Stimulated activated CD4-positive, alpha-beta T cell treated with anti-CD3 and anti-CD28 coated beads, Interleukin-12 subunit alpha, Interleukin-12 subunit beta, amount 100 ng/mL, for 4 hours (primary cell): ENCODE data around the gene FOXN1.
"Not testable (repeated sequence)": the region's sequence is repeated elsewhere in the genome, so short reads cannot be mapped to it uniquely, and the experiment has no call there.

Source experiments
- DNase-seq: peaks from one replicate; pipeline ENCODE4 v3.0.0-alpha.2; 2020

The FOXN1 gene

GRCh38 chr17:28501421-28502284 is 4.5 kb upstream of the FOXN1 start:
- no peak for DNase-seq

DNA sequence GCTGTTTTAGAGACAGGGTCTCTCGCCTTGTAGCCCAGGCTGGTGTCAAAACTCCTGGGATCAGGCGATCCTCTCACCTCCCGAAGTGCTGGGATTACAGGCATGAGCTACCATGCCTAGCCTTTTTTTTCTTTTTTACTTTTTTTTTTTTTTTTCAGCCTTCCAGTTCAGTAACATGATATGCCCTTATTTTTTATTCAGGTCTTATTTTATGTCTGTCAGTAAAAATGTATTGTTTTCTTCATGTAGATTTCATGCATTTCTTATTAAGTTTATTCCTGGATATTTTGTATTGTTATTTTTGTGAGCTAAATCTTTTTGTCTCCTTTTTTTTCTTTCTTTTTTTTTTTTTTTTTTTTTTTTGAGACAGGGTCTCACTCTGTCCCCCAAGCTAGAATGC is 2.7 kb upstream of the FOXN1 start:
- no peak for DNase-seq

DNA sequence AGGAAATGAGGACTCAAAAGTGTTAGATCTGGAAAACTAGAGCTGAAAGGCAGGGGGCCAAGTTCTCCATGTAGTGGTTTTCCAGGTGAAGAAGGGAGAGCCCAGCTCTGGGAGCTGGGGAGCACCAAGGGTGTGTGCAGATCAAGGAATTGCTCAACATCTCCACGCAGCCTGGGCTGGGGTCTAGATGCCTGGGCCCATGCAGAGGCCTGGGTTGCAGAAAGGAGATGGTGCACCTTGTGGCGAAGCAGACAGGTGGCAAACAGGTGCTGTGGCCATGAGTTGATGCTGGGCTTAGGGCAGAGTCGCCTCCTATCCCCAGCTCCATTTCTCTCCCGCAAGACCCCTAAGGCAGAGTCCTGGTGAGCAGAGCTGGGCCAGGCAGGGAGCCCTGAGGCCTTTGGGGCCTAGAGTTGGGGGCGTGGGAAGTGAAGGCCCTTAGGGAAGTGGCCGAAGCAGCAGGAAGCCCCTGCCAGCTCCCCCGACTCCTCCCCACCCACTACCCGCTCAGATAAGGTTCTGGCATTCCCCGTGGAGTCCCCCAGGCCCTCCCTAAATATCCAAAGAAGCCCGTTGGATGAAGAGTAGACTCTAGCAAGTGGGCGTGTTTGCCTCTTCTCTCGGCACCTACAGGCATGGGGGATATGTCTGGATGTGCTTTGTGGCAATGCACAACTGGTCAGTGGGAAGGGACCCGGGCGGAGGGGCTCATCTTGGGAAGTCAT is 777 bp downstream of the FOXN1 start:
- no peak for DNase-seq

DNA sequence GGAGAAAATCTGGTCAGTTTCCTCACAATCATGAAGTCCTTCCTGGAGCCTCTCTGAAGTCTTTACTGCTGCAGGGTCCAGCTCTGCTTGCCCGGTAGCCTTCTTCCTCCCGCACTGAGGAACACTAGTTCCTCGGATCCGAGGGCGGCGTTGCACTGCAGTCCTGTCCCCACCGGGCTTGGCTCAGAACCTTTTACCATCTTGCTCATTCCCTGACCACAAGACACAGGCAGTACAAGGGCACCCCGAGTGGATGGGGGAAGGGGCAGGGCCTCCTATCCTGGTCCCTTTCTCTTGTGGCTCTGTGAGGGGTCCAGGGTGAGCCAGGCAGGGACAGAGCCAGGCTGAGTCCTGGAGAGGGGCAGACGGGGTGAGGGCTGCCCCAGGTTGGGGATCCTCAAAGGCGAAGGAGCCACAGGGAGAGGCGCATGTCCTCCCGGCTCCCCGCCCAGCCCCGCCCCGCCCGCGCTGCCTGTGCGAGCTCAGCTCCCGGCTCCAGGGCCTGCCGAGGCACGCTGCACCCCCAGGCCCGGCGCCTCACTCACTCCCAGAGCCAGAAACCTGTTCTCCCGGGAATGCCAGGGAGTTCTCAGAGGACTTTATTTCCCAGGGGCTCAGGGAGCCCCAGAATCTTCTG is 1.5 kb downstream of the FOXN1 start:
- no peak for DNase-seq

DNA sequence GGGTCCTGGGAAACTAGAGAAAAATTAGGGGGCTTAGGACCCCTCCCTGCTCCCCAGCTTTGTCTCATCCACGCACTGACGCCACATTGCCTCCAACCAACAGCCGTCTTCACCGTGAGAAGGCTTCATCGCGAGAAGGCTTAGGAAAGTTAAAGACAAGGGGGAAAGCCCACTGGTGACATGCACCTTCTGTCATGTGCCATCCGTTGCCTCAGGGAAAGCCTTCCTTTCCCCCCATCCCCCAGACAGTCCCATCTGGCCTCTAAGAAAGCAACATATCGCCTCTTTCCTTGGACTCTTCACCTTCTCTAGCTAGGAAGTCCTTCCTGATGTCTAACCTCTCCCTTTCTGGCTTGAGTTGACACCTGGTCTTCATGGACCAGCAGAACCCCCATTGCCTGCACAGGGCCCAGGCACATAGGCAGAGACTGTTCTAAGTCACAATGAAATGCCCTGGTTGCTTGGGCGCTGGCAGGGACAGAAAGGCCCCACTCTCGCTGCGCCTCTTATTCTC is 2.1 kb downstream of the FOXN1 start:
- DNase-seq, result no peak

DNA sequence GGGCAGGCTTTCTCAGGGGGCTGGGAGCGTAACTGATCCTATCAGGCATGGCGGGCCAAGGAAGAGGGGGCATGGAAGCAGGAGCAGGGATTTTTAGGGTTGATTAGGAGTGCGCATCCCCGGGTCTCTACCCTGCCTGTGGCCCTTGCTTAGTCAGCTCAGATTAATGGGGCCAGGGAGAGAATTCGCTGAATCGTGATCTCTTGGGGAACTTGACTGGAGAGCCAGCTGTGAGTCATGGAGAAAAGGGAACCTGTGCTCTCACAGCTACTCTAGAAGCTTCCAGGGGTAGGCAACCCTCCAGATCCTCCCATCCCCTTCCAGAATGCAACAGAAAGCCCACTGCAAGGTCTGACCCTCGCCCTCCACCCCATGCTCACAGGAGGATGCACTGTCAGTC is 3.6 kb downstream of the FOXN1 start:
- no peak for DNase-seq

DNA sequence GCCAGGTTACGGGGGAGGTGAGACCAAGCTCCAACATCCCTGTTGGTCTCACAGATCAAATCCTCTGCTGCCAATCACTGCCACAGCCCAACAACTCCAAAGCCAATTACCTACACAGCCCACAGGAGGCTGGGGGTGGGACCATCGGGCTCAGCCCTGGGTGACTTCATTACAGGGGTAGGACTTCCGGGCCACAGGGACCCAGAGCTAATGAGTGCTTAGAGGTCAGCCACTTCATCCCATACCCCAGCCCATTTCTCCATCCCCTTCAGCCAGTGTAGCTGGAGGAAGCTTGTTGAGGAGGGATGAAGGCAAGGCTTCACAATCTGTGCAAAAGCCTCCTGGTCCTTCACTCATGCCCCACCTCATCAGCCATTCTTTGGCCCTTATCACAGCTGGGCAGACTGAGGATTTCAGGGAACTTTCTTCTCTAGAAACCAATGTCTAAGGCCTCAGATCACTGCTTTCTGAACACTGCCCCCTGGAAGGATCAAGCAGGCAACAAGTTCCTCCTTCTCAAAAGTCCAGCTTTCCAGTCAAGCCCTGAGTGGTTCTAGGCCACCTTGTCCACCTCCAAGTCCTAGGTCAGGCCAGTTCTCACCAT is 5.8 kb downstream of the FOXN1 start:
- DNase-seq, result no peak

DNA sequence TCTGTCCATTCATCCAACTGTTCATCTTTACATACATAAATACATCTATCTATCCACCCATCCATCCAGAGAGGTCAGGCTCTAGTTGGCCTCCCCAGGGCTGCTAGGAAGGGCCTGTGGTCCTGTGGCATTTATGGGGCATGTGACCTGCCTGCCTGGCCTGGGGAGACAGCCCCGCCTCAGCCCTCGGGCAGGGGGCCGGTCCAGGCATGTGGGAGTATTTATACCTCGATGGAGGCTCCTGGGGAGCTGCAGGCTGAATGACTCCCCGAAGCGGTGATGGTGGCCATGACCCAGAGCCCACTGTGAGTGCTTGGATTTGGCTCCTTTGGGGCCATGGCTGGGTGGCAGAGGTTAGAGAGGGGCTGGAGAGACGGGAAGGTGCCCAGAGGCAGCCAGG is 7.3 kb downstream of the FOXN1 start:
- no peak for DNase-seq

DNA sequence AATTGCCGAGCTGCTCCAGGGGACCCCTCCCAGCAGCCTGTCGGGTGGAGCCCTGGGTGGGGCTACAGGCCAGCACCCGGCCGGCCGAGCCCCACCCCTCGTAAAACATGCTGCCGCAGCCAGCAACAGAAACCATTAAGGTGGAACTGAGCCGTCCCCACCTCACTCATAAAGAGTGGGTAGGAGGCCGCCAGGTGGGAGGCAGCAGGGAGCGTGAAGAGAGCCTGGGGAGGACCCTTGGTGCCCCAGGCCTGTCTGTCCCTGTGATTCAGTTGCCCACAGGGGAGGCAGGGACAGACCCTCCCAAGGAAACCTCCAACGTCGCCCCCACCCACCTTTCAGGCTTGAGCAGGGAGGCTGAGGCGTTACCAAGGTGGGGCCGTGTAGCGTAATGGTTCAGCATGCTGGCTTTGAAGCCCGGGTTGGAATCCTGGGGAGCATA is 8.4 kb downstream of the FOXN1 start:
- no peak for DNase-seq

DNA sequence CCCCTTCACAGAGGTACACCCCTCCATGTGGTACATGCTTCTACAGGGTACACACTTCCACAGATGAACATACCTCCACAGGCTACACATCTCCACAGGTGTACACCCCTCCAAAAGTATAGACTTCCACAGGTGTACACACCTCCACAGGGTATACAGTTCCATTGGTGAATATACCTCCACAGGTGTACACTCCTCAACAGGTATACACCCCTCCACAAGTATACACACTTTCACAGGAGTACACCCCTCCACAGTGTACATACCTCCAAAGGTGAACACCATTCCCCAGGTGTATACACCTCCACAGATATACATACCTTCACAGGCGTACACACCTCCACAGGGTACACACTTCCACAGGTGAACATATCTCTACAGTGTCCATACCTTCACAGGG is 9.4 kb downstream of the FOXN1 start:
- no peak for DNase-seq

- DNase-seq, result no peak
Measured at GRCh38 chr17:28518132-28518531, 12.0 kb downstream of the FOXN1 start.

DNA sequence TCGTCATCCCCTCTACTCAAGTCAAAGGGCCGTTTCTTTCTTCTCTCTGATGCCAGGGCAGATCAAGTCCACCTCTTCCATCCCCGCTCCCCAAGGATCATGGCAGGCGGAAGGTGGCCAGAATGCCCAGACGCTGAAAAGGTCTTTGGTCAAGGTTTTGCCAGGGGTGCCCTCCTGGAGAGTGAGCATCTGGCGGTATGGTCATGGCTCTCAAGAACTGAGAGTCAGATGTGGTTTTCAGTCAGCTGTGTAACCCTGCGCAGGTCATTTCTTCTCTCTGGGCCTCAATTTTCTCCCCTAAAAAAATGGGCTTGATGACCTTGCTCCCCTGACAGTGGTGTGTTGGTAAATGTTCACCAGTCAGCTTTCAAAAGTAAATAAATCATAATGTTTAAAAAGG is 12.4 kb downstream of the FOXN1 start:
- DNase-seq, result no peak

DNA sequence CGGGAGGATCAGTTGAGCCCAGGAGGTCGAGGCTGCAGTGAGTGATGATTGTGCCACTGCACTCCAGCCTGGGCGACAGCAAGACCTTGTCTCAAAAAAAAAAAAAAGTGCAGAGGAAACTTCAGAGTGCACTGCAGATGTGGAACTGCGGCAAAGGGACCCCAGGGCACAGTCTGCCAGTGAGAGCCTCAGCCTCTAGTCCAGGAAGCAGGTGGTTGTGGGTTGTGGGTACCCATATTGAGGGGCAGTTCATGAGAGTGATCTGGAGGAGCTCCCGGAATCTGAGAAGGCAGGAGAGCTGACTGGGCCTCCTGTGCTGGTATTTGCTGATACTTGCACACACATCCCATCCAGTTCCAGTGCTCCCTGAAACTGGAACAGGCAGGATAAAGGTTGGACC is 13.1 kb downstream of the FOXN1 start:
- DNase-seq, result no peak

DNA sequence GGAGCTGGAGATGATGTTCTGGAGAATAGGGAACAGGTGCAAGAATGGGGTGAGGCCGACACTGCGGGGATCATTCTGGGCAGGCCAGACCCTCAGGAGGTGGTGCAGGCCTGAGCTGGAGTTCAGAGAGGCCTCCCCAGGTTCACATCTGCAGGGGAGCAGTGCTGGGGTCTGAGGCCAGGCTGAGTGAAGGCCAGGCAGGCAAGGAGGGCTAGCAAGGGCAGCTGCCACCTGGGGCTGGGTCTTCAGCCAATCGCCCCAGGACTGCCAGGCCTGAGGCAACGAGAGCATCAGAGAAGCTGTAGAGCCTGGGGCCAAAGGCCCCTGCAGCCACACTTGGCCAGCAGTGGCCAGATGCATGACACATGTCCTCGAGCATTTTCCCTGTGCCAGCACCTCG is 14.5 kb downstream of the FOXN1 start:
- no peak for DNase-seq

- no peak for DNase-seq
Measured at GRCh38 chr17:28521311-28522085, 15.3 kb downstream of the FOXN1 start.

DNA sequence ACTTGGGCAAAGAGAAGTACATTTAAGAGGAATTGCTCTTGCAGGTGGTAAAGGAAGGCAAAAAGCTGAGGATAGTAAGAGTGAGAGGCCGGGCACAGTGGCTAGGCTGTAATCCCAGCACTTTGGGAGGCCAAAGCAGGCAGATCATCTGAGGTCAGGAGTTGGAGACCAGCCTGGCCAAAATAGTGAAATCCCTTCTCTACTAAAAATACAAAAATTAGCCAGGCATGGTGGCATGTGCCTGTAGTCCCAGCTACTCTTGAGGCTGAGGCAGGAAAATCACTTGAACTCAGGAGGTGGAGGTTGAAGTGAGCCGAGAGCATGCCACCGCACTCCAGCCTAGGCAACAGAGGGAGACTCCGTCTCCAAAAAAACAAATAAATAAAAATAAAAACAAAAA is 16.1 kb downstream of the FOXN1 start:
- DNase-seq, result not testable (repeated sequence)

DNA sequence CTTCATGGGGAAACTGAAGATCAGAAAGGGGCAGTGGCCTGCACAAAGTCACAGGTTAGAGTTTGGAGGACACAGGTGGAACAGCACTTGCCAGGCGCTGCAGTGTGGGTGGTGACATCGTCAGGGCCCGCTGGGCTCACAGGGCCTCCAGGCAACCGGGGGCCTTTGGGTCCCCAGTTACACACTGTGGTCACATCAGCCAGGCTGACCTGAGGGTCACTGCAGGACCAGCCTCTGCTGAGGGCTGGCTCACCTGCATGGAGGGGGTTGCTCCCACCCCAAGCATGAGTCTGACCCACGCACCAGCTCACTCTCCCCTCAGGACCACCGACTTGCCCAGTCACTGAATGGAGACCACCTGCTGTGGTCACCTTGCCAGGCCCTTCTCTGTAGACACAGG is 17.0 kb downstream of the FOXN1 start:
- DNase-seq, result no peak

GRCh38 chr17:28523876-28524275 is 17.7 kb downstream of the FOXN1 start:
- DNase-seq, result no peak

GRCh38 chr17:28524476-28525424 is 18.6 kb downstream of the FOXN1 start:
- no peak for DNase-seq

- DNase-seq, result no peak
Measured at GRCh38 chr17:28526381-28526780, 20.2 kb downstream of the FOXN1 start.

- DNase-seq, result no peak
Measured at GRCh38 chr17:28527181-28527681, 21.1 kb downstream of the FOXN1 start.
